Amniotic stem cell (primary cell): Measurements from ENCODE around the gene BRD9.
"Not testable (repeated sequence)": the region's sequence is repeated elsewhere in the genome, so short reads cannot be mapped to it uniquely, and the experiment has no call there.

ENCODE experiments used
- DNase-seq: peaks from one replicate; lab custom pipeline; 2025; lab: John Stamatoyannopoulos, UW

BRD9 gene

GRCh38 chr5:843926-844325, 48.7 kb downstream of the BRD9 start:
- DNase-seq = not testable (repeated sequence)

- DNase-seq = not testable (repeated sequence)
Observed at GRCh38 chr5:843371-843770, 49.2 kb downstream of the BRD9 start.

- not testable (repeated sequence) for DNase-seq
Observed at GRCh38 chr5:842402-843221, 50.0 kb downstream of the BRD9 start.

- DNase-seq = not testable (repeated sequence)
Observed at GRCh38 chr5:841531-842401, 50.8 kb downstream of the BRD9 start.

GRCh38 chr5:840974-841435, 51.6 kb downstream of the BRD9 start:
- DNase-seq = not testable (repeated sequence)

GRCh38 chr5:840118-840973, 52.3 kb downstream of the BRD9 start:
- DNase-seq = not testable (repeated sequence)

- DNase-seq = not testable (repeated sequence)
Observed at GRCh38 chr5:838431-838851, 54.2 kb downstream of the BRD9 start.

GRCh38 chr5:837621-838121, 54.9 kb downstream of the BRD9 start:
- not testable (repeated sequence) for DNase-seq

GRCh38 chr5:835933-836612, 56.5 kb downstream of the BRD9 start:
- DNase-seq = not testable (repeated sequence)

GRCh38 chr5:834013-834412, 58.6 kb downstream of the BRD9 start:
- not testable (repeated sequence) for DNase-seq

- DNase-seq = not testable (repeated sequence)
Observed at GRCh38 chr5:828194-828593, 64.4 kb downstream of the BRD9 start.

- not testable (repeated sequence) for DNase-seq
Observed at GRCh38 chr5:825544-825943, 67.1 kb downstream of the BRD9 start.

GRCh38 chr5:821504-821903, 71.1 kb downstream of the BRD9 start:
- DNase-seq = no peak

- DNase-seq = no peak
Observed at GRCh38 chr5:820245-820644, 72.4 kb downstream of the BRD9 start.

GRCh38 chr5:819078-819477, 73.5 kb downstream of the BRD9 start:
- no peak for DNase-seq

GRCh38 chr5:816176-816575, 76.4 kb downstream of the BRD9 start:
- no peak for DNase-seq

- DNase-seq = no peak
Observed at GRCh38 chr5:815449-815848, 77.2 kb downstream of the BRD9 start.
